CD4-positive, alpha-beta T cell treated with Interleukin-6 for 4 hours (primary cell): ENCODE results near the gene GID8.

Experiments
- DNase-seq: peaks from one replicate; pipeline ENCODE4 v3.0.0-alpha.2; 2020; ENCODE audit warnings: mixed read lengths

GID8 gene

DNA sequence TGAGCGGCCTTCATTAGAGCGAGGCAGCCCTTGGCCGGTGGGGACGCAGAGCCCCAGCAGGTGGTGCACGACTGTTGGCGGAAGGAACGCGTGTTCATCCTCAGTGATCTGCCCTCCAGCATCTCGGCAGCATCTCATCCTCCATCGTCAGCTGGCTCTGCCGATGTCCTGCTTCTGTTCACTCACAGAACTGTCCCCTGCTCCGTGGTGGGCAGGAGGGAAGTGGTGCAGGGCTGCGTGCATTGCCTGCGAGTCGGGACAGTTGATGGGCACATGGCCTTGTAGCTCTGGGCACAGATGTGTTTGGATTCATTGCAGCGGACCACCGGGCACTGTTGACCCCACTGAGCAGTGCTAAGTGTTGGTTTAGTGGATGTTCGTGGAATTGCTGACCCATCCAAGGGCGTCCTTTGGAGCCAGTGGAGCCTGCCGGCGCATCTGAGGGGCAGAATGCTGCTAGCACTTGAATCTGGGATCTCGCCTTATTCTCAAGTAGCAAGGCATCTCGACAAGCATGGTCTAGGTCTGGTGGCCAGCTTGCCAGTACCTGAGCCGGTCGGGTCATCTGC lies 7.9 kb downstream of the GID8 start:
- DNase-seq, result no peak

DNA sequence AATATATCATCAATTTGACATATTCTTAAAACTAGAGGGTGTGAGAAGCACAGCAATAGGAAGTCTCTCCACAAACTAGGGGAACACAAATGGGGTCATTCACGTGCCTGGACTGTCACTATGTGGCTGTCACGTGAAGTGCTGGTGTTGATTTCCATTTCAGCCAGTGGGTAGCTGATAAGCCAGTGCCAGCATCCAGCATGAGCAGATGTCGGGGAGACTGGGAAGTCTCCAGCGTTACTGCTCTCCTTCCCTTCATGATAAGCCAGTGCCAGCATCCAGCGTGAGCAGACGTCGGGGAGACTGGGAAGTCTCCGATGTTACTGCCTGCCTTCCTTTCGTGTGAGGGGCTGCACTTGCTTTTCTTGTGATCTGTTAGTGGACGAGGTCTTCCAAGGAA lies 9.0 kb downstream of the GID8 start:
- no peak for DNase-seq

GRCh38 chr20:62947532-62948300 lies 9.8 kb downstream of the GID8 start:
- DNase-seq, result no peak

GRCh38 chr20:62949153-62949821 lies 11.3 kb downstream of the GID8 start:
- no peak for DNase-seq

GRCh38 chr20:62949962-62950361 lies 12.0 kb downstream of the GID8 start:
- no peak for DNase-seq

GRCh38 chr20:62950741-62951140 lies 12.8 kb downstream of the GID8 start:
- DNase-seq, result no peak

GRCh38 chr20:62951143-62951895 lies 13.4 kb downstream of the GID8 start:
- no peak for DNase-seq

- no peak for DNase-seq
Measured at GRCh38 chr20:62951896-62952372, 14.0 kb downstream of the GID8 start.

DNA sequence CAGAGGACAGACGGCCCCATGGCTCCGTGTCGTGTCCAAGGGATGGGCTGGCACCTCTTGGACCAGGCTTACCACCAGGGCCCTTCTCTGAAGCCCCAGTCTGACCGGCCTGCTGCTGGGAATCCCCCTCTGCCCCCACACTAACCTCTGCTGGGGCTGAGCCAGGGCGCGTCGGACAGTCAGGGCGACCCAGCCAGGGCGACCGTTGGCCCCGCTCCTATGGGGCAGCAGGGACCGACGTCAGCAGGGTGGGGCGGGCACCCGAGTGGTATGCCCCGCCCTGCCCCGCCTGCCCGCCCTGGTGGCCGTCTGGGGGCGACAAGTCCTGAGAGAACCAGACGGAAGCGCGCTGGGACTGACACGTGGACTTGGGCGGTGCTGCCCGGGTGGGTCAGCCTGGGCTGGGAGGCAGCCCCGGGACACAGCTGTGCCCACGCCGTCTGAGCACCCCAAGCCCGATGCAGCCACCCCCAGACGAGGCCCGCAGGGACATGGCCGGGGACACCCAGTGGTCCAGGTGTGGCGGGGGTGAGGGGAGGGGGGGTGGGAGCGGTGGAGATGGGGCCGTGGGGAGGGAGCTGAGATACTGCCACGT lies 14.5 kb downstream of the GID8 start, which contains the start of gene SLC17A9:
SLC17A9 (plus strand) TSS at position 337 of the 595 bp plus-strand sequence; CDS start at position 459, 122 bp downstream.
- peak; percentile 55 for DNase-seq

DNA sequence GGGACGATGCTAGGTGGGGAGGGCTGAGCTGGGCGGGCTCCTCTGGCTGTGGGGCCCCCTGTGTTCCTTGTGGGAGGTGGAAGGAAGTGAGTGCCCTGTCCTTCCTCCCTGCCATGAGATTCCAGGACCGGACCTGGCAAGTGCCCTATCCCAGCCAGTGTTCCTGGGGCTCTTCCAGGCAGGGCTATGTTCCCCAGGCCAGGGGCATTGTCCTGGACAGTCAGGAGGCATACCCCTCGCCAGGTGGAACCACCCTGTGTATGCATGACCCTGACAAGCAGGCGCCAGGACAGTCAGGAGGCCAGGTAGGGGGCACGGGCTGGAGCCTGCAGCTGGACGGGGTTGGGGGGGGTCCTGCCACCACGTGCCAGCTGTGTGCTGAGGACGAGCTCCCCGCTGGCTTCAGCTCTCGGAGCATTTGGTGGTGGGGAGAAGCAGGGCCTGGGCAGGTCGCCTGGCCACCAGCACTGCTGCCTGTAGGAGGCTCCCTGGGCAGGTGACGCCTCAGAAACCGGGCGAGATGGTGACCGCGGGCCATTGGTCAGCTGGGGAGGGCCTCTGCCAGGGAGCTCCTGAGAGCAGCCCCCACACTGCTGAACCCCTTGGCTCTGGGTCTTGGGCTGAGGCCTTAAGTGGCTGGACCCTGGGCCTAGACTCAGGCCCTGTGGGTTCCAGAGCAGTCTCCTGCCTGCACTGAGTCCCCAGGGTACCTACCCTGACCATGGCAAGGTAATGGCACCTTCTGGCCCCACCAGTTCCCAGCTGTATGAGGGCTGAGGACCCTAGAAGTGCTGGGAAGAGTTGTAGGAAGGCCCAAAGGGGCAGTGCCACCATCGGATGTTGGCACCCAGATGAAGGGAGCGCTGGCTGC lies 15.3 kb downstream of the GID8 start:
- no peak for DNase-seq

- DNase-seq, result peak; percentile 77
Measured at GRCh38 chr20:62953839-62954703, 16.1 kb downstream of the GID8 start.

DNA sequence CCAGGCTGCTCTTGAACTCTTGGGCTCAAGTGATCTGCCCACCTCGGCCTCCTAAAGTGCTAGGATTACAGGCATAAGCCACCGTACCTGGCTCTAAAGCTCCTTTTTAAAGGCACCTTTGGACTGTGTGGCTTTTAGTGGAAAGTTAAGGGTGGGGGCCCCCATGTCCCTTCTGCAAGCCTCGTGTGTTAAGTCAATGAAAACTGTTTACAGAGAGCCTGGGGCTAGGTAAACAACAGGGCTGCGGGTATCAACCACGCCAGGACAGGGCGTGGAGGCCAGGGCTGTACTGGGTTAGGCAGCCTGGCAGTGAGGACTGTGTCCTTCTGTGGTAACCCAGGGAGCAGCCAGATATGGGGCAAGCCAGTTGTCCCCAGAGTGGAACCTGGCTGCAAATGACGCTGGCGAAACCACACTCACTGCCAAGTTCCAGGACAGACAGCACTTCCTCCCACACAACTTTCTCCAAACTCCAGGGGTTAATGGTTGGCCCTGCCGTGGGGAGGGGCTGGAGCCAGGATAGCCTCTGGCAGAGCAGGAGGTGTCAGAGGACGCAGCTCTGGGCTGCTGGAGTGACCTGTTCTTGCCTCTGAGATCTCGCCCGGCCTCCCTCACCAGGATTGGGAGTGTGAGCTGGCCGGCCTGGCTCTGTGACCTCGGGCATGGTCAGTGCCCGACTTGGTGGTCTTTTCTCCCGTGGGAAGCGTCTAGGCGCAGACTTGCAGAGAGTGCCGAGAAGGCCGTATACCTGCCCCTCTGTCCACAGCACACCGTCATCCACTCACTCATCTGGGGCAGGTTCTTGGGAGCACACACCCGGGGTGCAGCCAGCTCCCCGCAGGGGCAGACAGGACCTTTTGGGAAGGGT lies 17.8 kb downstream of the GID8 start:
- DNase-seq, result no peak

- no peak for DNase-seq
Measured at GRCh38 chr20:62956387-62957135, 18.6 kb downstream of the GID8 start.

DNA sequence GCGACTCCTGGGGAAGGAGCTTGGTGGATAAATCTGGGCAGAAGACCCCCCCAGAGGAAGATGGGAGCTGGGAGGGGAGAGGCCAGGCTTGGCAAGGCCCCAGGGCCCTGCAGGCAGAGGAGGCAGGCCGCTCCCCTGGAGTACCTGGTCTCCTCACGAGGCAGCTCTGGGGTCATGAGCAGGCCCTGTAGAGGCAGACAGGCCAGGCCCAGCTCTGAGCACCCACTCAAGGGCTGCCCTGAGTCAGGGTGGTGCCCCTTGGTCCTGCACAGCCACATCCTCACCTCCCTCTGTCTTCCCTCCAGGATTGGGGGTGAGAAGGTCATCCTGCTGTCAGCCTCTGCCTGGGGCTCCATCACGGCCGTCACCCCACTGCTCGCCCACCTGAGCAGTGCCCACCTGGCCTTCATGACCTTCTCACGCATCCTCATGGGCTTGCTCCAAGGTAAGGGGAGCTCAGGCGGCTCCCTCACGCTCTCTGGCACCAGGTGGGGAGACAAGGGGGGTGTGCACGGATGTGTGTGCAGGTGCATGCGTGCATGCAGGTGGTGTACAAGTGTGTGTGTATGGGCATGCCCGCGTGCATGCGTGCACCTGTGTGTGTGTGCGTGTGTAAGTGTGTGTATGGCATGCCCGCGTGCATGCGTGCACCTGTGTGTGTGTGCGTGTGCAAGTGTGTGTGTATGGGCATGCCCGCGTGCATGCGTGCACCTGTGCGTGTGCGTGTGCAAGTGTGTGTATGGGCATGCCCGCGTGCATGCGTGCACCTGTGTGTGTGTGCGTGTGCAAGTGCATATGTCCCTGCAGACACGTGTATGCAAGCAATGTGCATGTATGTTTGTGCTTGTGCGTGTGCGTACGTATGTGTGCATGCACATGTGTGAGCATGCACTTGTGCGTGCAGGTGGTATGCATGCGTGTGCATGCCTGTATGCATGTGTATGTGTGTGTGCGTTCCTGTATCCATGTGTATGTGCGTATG lies 19.5 kb downstream of the GID8 start:
- DNase-seq, result no peak

DNA sequence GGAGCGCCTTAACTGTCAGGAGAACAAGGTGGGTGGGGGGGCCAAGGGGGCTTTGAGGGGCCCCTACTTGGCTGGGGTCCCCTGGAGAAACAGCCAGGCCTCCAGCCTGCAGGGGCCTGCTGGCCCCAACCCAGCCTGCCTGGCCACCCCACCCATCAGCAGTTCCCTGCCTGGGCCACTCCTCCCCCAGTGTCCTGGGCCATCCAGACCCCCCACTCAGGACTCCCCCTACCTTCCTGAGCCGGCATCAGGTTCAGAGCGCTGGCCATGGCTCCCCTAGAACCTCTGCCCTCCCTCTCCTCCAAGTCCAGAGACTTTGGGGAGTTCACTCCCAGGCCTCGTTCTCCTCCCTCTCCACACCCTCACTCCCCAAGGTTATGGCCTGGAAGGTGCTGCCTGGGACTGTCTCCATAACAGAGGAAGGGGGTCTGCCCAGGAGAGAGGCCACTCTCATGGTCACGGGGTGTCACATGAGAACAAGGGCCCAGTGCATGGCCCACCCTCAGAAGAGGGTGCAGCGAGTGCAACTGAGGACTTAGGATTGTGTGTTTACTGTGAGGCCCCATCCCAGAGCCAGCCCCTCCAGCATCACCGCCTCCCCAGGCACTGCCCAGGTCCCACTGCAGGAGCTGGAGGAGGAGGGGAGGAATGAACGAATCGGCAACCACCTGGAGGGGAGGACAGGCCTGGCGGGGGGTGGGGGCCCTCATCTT lies 20.6 kb downstream of the GID8 start:
- DNase-seq, result no peak

DNA sequence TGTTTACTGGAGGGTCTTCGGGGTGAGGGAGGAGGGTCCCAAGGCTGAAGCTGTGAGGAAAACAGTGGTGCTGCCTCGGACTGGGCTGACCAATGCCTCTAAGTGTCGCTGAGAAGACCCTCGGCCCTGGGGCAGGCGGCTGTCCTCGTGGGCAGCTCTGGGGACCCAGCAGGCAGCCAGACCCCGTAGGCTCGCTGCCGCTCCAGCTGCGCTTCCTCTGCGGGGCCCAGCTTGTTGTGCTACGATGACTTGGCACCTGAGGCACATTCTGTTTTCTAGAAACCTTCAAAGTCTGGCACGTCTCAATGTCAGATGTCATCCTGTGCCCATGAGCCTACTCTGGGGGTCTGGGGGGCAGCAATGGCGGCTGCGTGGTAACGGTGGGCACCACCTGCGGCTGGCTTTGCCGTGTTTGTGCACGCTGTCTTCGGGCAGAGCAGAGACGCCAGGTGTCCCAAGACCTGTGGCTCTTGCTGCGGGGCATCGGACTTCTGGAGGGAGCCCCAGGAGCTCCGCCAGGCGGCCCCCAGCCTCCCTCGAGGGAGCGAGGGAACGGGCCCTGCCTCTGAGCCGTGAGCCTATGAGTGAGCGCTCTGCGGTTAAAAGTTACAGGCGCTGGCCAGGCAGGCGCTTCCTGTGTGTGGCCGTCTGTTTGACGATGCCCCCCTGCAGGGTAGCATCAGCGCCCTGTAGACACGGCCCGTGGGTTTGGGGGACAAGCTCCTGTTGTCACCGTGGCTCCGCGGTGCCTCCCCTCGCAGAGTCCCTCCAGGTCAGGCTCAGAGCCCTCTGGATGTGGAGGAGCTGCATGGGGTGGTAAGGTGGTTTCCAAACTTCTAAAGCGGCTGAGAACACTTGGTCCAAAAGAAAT lies 21.4 kb downstream of the GID8 start:
- DNase-seq, result peak; percentile 16
